Right lobe of liver (tissue), 6 donors: ENCODE measurements around the gene IGF2R. TPM values are rescaled to one million over a fixed set of nuclear protein-coding genes. Genes with fewer than 3 reads are reported as not detected.

ENCODE experiments used
- ATAC-seq, 4 donors: fragments of 200-7000 bp; cut with Tn5 transposase; one replicate each; pipeline ENCODE4 v1.9.1; 2020; ENCODE audit warnings: mild to moderate bottlenecking in 4 of 4, moderate library complexity in 4 of 4
- DNase-seq, 3 donors: peaks; one replicate each; pipeline ENCODE4 v3.0.0-alpha.2; 2020
- H3K27ac ChIP-seq, 3 donors: fragments of 200-600 bp; one replicate each; pipeline ENCODE4 v1.8.0; 2022
- H3K27me3 ChIP-seq, 2 donors: fragments of 200-600 bp; one replicate each; pipeline ENCODE4 v1.8.0; 2022
- H3K36me3 ChIP-seq, 4 donors: fragments of 200-600 bp; sonication (generic) in 1 of 4; one replicate each; pipeline versions ENCODE4 v1.5.1 to v1.8.0; 2017 to 2022; ENCODE audit warnings: control low read depth in 1 of 4
- H3K4me1 ChIP-seq, 4 donors: fragments of 200-600 bp; sonication (generic) in 1 of 4; one replicate each; pipeline versions ENCODE4 v1.5.1 to v1.8.0; 2017 to 2022; ENCODE audit warnings: control low read depth in 1 of 4
- H3K4me3 ChIP-seq, 3 donors: fragments of 200-600 bp; one replicate each; pipeline ENCODE4 v1.8.0; 2022
- H3K9me3 ChIP-seq, 4 donors: fragments of 200-600 bp; sonication (generic) in 1 of 4; one replicate each; pipeline versions ENCODE4 v1.5.1 to v1.8.0; 2017 to 2022; ENCODE audit warnings: control low read depth in 1 of 4
- CTCF ChIP-seq, 4 donors: fragments of 200-600 bp in 3 of 4; fragments of 450-650 bp in 1 of 4; IDR thresholded peaks; one replicate each; pipeline versions ENCODE4 v1.5.1 to v1.8.0; 2016 to 2022; ENCODE audit warnings: antibody characterized with exemption in 4 of 4, mild to moderate bottlenecking in 2 of 4
- POLR2A ChIP-seq: fragments of 450-650 bp; IDR thresholded peaks from one replicate; pipeline ENCODE4 v1.6.1; 2017; ENCODE audit warnings: antibody characterized with exemption, mild to moderate bottlenecking
- WGBS: methylation state at CpG from one replicate; pipeline ENCODE4 v1.1.6; 2018; ENCODE audit warnings: low coverage, low lambda C conversion rate; ENCODE audit not compliant: insufficient coverage; ENCODE audit errors: missing lambda C conversion rate; 5-methylcytosine and 5-hydroxymethylcytosine counted together
- intact Hi-C, 2 donors: fragments of 100-400 bp; cut with DNase I; formaldehyde crosslinking; loops; one replicate each; pipeline versions ENCODE4 v1.11.2 to v1.14.1; 2022
- total RNA-seq, 6 experiments: library from RNA; depleted of rRNA in 2 of 6; stranded (reverse); fragments of >200 nt in 2 of 6; fragmentation: NEBNext Ultra II Directional in 3 of 6; extraction: Animal tissue kit (Norgen Biotek cat#: 25700) in 3 of 6; gene quantifications; one replicate each; pipeline versions ENCODE4 v1.1.0 to v1.2.4, GENCODE V29; 2016 to 2023
- donor health status: DM: no; HTN: yes; CAD: no.
- donor health status: DM: no; HTN: no; CAD: no.
- donor health status: DM: no; HTN: no; CAD: no.
- donor health status: DM: no; HTN: yes; CAD: no.
- donor health status: DM: no; HTN: yes; CAD: no.

The IGF2R gene
- total RNA-seq, 6 experiments from 2014 or later = 50.3 to 81.0 (median 67.1) TPM

GRCh38 chr6:160044687-160045086 lies 75.8 kb downstream of the IGF2R start:
- peaks cover 10 to 79% (median 42%) of the 10 kb centered on the region in 4 donors for H3K36me3 ChIP-seq
- WGBS = 63% methylated on average over 5 of the region's 5 CpGs
- TF ChIP-seq POLR2A (no peak), CTCF (IDR thresholded peaks at IDR 0.05) (no peak)
- H3K27ac ChIP-seq = no peak overlapping the region
- no peaks in the 10 kb centered on the region for H3K27me3 ChIP-seq
- H3K4me1 ChIP-seq = peaks cover 0 to 31% (median 11%) of the 10 kb centered on the region in 4 donors
- DNase-seq (no peak), ATAC-seq (no peak)
- intact Hi-C loops = no loop called here
- H3K9me3 ChIP-seq = no peaks in the 10 kb centered on the region
- no peak overlapping the region for H3K4me3 ChIP-seq

DNA sequence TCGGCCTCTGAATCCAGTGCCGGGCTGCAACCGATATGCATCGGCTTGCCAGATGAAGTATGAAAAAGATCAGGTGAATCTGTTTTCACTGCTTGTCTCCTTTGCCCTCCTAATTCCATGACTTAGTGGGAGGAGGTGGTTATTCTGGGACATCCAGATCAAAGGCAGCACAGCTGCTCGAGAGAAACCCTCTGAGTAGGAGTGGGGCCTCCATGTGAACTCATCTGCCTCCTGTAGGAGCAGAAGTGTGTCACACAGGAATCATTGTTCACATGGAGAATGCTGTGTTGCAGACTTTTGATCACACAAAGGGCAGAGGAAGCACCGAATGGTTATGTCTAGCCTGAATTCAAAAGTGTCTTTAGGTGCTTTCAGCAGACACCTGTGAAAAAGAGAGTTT lies 79.6 kb downstream of the IGF2R start:
- no peak for TF ChIP-seq CTCF (IDR thresholded peaks at IDR 0.05)
- TF ChIP-seq POLR2A = no peak
- H3K27me3 ChIP-seq = no peaks in the 10 kb centered on the region
- peaks cover 0 to 8% (median 4%) of the 10 kb centered on the region in 4 donors for H3K4me1 ChIP-seq
- no peak for DNase-seq
- no peaks in the 10 kb centered on the region for H3K9me3 ChIP-seq
- 96% methylated on average over 5 of the region's 6 CpGs for WGBS
- ATAC-seq = no peak
- intact Hi-C loops = no loop called here
- peaks cover 10 to 97% (median 52%) of the 10 kb centered on the region in 4 donors for H3K36me3 ChIP-seq
- no peak overlapping the region for H3K4me3 ChIP-seq
- H3K27ac ChIP-seq = no peak overlapping the region

GRCh38 chr6:160049346-160049745 lies 80.5 kb downstream of the IGF2R start:
- TF ChIP-seq CTCF (IDR thresholded peaks at IDR 0.05) = no peak
- TF ChIP-seq POLR2A = no peak

DNA sequence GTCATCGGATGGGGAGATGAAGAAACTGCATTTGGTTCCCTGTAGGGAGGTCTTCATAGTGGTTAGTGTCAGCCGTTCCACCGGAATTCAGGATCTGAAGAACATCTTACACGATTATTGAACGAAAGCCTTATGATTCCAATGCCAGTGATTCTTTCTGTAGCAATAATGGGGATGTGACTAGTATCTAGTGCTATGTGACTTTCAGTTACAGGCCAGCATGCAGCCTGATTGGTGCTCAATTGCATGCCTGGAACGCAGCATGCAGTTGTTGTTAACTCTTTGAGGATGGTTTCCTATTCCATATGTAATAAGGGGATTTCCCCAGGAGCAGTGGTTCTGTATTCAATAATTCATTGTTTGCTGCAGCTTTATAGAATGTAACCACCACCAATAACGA lies 81.1 kb downstream of the IGF2R start:
- Histone ChIP-seq H3K36me3 (peaks cover 10 to 96% (median 50%) of the 10 kb centered on the region in 4 donors), H3K27ac (no peak overlapping the region), H3K9me3 (no peaks in the 10 kb centered on the region), H3K4me1 (no peaks in the 10 kb centered on the region), H3K4me3 (no peak overlapping the region), H3K27me3 (no peaks in the 10 kb centered on the region)
- intact Hi-C loops = no loop called here
- TF ChIP-seq POLR2A (no peak), CTCF (IDR thresholded peaks at IDR 0.05) (no peak)
- 95% methylated on average over 5 of the region's 7 CpGs for WGBS
- DNase-seq = peak in 1 of 3 donors; percentile 6
- ATAC-seq = no peak

More at GRCh38 chr6:160049346-160049745, 80.5 kb downstream of the IGF2R start:
- ATAC-seq (no peak), DNase-seq (peak in 1 of 3 donors; percentile 35)
- Histone ChIP-seq H3K27ac (no peak overlapping the region), H3K4me1 (no peaks in the 10 kb centered on the region), H3K9me3 (no peaks in the 10 kb centered on the region), H3K4me3 (no peak overlapping the region), H3K36me3 (peaks cover 10 to 97% (median 51%) of the 10 kb centered on the region in 4 donors), H3K27me3 (no peaks in the 10 kb centered on the region)
- 96% methylated on average over 8 of the region's 9 CpGs for WGBS
- intact Hi-C loops = no loop called here

DNA sequence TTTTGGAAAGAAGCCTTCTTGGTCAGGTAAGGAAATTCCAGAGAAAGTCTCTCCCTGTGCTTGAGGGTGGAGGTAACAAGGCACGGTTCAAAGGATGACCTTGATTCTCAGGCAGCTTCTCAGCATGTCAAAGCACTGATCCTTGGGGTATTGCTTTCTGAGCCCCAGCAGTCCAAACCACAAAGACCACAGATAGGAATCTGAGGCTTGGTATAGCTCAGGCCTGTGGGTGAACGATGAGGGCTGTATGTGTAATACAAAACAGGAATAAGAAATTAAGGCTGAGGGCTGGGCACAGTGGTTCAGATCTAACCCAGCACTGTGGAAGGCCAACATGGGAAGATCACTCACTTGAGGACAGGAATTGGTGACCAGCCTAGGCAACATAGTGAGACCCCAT lies 82.5 kb downstream of the IGF2R start:
- no peaks in the 10 kb centered on the region for H3K4me1 ChIP-seq
- ATAC-seq (no peak), DNase-seq (no peak)
- no peaks in the 10 kb centered on the region for H3K27me3 ChIP-seq
- no peak overlapping the region for H3K27ac ChIP-seq
- 78% methylated on average over 1 of the region's 2 CpGs for WGBS
- H3K4me3 ChIP-seq = no peak overlapping the region
- TF ChIP-seq CTCF (IDR thresholded peaks at IDR 0.05) (no peak), POLR2A (no peak)
- H3K9me3 ChIP-seq = no peaks in the 10 kb centered on the region
- H3K36me3 ChIP-seq = peaks cover 10 to 96% (median 41%) of the 10 kb centered on the region in 4 donors
- intact Hi-C loops = no loop called here
